K562 (cell line): ENCODE results near the gene HOXC11. TPM values are rescaled to one million over a fixed set of nuclear protein-coding genes. Genes with fewer than 3 reads are reported as not detected.

Experiments
- ATAC-seq: fragments of 200-7000 bp; cut with Tn5 transposase; 3 replicates; pipeline ENCODE4 v1.9.1; 2020; ENCODE audit warnings: moderate library complexity
- BruUV-seq: library from RNA; stranded (reverse); fragments of 400-500 nt; replicated peaks from 2 replicates; lab custom pipeline; 2021; lab: Mats Ljungman, UMichigan
- CTCF ChIA-PET: fragments of 300-600 bp; formaldehyde crosslinking; extraction: SDS; loops from one replicate; lab custom pipeline; 2021; ENCODE audit warnings: low intra/inter-chr PET ratio; lab: Yijun Ruan, JAX
- POLR2A ChIA-PET: fragments of 300-600, 350-650 bp; sonication (Branson Sonifier 250); formaldehyde crosslinking; extraction: SDS; loops from one replicate; lab custom pipeline; 2021; ENCODE audit warnings: antibody characterized with exemption, inconsistent platforms; lab: Yijun Ruan, JAX
- DNase-seq, 4 experiments: peaks; one replicate each; pipeline versions ENCODE4 v3.0.0 to v3.0.0-alpha.2; 2011 to 2018; ENCODE audit warnings: low spot score in 3 of 4, mixed read lengths in 3 of 4; ENCODE audit errors: extremely low read depth in 1 of 4
- FAIRE-seq: peaks from 2 replicates; lab custom pipeline; 2011; peaks lifted over from hg19 to GRCh38; lab: Jason Lieb, UNC
- H2AFZ ChIP-seq: 2 replicates; pipeline ENCODE4 v1.6.0; 2011; ENCODE audit warnings: low read depth, low read length, control low read depth, inconsistent platforms
- H3K27ac ChIP-seq: fragments of 200-600 bp; 3 replicates; pipeline ENCODE4 v1.8.0; 2011; ENCODE audit warnings: low read depth, mild to moderate bottlenecking, control low read depth, inconsistent platforms, low read length, moderate library complexity, mixed read lengths; ENCODE audit errors: extremely low read depth
- H3K27me3 ChIP-seq, 2 experiments: fragments of 300-600 bp in 1 of 2; 2 replicates in 1 of 2; 3 replicates in 1 of 2; pipeline versions ENCODE4 v1.6.0 to v1.8.0; 2011; ENCODE audit warnings: inconsistent platforms in 2 of 2, low read length in 2 of 2, mild to moderate bottlenecking in 1 of 2, mixed read lengths in 1 of 2, moderate library complexity in 1 of 2; ENCODE audit not compliant: control insufficient read depth in 2 of 2, insufficient read depth in 2 of 2
- H3K36me3 ChIP-seq: fragments of 300-600 bp; 3 replicates; pipeline ENCODE4 v1.8.0; 2011; ENCODE audit warnings: mild to moderate bottlenecking, low read length, inconsistent platforms; ENCODE audit not compliant: control insufficient read depth, insufficient read depth
- H3K4me1 ChIP-seq, 2 experiments: fragments of 200-600 bp in 1 of 2; replicated peaks in 1 of 2; 2 replicates in 1 of 2; 3 replicates in 1 of 2; pipeline versions ENCODE4 v1.5.1 to v1.8.0; 2011; ENCODE audit warnings: inconsistent platforms in 2 of 2, low read length in 2 of 2, mild to moderate bottlenecking in 1 of 2, mixed read lengths in 1 of 2, moderate library complexity in 1 of 2; ENCODE audit not compliant: control insufficient read depth in 2 of 2, insufficient read depth in 2 of 2
- H3K4me2 ChIP-seq: 2 replicates; pipeline ENCODE4 v1.6.1; 2011; ENCODE audit warnings: low read length, control low read depth, inconsistent platforms, mixed read lengths; ENCODE audit not compliant: insufficient read depth
- H3K4me3 ChIP-seq: fragments of 200-600 bp; sonication (generic), shearing (Covaris generic); 2 replicates; pipeline ENCODE4 v1.5.1; 2016; ENCODE audit warnings: control low read depth, inconsistent platforms
- H3K79me2 ChIP-seq: fragments of 200-600 bp; 3 replicates; pipeline ENCODE4 v1.8.0; 2011; ENCODE audit warnings: low read length, inconsistent platforms; ENCODE audit not compliant: control insufficient read depth, insufficient read depth
- H3K9ac ChIP-seq, 2 experiments: 2 replicates each; pipeline versions ENCODE4 v1.6.0 to v1.6.1; 2011; ENCODE audit warnings: low read depth in 2 of 2, low read length in 2 of 2, control low read depth in 1 of 2, inconsistent platforms in 1 of 2, mild to moderate bottlenecking in 1 of 2, mixed read lengths in 1 of 2; ENCODE audit not compliant: insufficient read depth in 1 of 2
- H3K9me1 ChIP-seq: one replicate; pipeline ENCODE4 v1.6.0; 2011; ENCODE audit warnings: inconsistent platforms, mild to moderate bottlenecking, low read length, moderate library complexity; ENCODE audit not compliant: control insufficient read depth, insufficient read depth
- H3K9me3 ChIP-seq: replicated peaks from 2 replicates; pipeline ENCODE4 v1.5.1; 2011; ENCODE audit warnings: low read depth, low read length, inconsistent platforms; ENCODE audit not compliant: control insufficient read depth, insufficient read depth
- H4K20me1 ChIP-seq: replicated peaks from 2 replicates; pipeline ENCODE4 v1.6.1; 2011; ENCODE audit warnings: low read length, inconsistent platforms, mixed read lengths; ENCODE audit not compliant: control insufficient read depth, insufficient read depth
- BRD4 ChIP-seq: fragments of 200-600 bp; sonication (generic); IDR thresholded peaks from 2 replicates; pipeline ENCODE4 v1.6.1; 2017; ENCODE audit warnings: inconsistent platforms
- KDM1A ChIP-seq, 2 experiments: fragments of 450-650 bp; IDR thresholded peaks; 2 replicates each; pipeline ENCODE4 v1.6.1; 2016; ENCODE audit warnings: mild to moderate bottlenecking in 2 of 2
- ZNF316 ChIP-seq: fragments of 450-650 bp; IDR thresholded peaks from 2 replicates; pipeline ENCODE4 v1.6.1; 2016
- WGBS: fragments of 100-300 bp; shearing (Covaris generic); methylation state at CpG from one replicate; pipeline ENCODE4 v1.1.6; 2016; ENCODE audit warnings: low coverage, mixed read lengths; ENCODE audit not compliant: insufficient coverage; ENCODE audit errors: missing lambda C conversion rate; 5-methylcytosine and 5-hydroxymethylcytosine counted together
- in situ Hi-C: fragments of 300-500 bp; cut with MboI; formaldehyde crosslinking; loops from 4 replicates; pipeline ENCODE4 v1.15.0; 2018; ENCODE audit warnings: inconsistent platforms, mixed read lengths
- intact Hi-C: fragments of 100-400 bp; cut with micrococcal nuclease; formaldehyde crosslinking; loops from 2 replicates; pipeline ENCODE4 v1.14.2; 2022
- polyA plus RNA-seq, 8 experiments: library from polyadenylated mRNA; depleted of rRNA in 4 of 8; stranded (reverse) in 5 of 8; unstranded in 3 of 8; fragments of >200 nt; fragmentation: Nextera tagmentation in 2 of 8; fragmentation: Illumina TruSeq in 1 of 8; extraction: Ambion mirVana in 2 of 8; extraction: Trizol in 1 of 8; gene quantifications; 2 replicates each; pipeline versions ENCODE4 v1.2.1 to v1.2.3, GENCODE V29; 2011 to 2014; ENCODE audit warnings: inconsistent platforms in 1 of 8, missing spikeins in 1 of 8
- total RNA-seq, 7 experiments: library from RNA; depleted of rRNA in 6 of 7; stranded (reverse); fragments of >200 nt in 6 of 7; fragmentation: Illumina TruSeq in 2 of 7; extraction: Trizol in 2 of 7; gene quantifications; 2 replicates each; pipeline versions ENCODE4 v1.2.1 to v1.2.3, GENCODE V29; 2011 to 2021; ENCODE audit warnings: low replicate concordance in 1 of 7
- TF ChIP-seq, protein P1 (sequence below): IDR thresholded peaks from 2 replicates; pipeline ENCODE4 v1.6.1; 2016; ENCODE audit warnings: missing genetic modification characterization, missing compliant biosample characterization

Gene HOXC11
- total and polyA plus RNA-seq, 9 of the 15 experiments (the other 6 are each of a cell fraction or from before 2014, with no cell fraction given), result not detected

DNA sequence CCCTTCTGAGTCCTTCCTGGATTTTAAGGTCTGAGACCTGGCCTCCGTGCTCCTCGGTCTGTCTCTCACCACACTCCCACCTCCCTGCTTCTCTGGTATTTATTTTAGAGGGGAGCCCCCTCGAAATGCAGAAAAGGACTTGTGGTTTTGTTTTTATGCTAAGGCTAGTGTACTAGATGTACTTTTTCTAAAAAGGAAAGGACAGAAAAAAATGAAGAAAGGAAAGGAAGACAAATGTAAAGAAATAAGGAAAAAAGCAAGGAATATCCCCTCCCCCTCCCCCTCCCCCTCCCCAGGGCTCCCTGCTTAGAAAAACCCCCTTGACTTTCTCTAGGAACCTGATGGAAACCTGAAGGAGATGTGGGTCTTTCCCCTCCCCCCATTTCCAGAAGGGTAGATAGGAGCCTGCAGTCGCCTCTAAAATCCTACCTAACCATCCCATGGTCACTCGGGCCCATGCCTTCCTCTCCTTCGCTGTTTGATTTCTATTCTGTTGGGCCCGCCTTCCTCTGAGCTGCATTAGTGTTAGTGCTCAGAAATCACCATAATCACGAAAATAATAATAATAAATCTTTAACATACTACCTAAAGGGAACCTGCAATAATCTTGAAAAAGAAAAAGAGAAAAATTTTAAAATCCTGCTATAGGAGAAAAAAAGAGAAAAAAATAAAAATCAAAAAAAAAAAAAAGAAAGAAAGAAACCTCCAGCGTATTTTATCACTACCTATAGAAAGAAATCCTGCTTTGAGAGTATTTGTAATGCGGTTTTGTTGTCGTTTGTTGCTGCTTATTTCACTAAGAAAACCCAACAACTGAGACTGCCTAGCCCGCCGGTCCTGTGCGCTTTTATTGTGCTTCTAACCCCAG is 39.0 kb downstream of the HOXC11 start:
- in situ Hi-C loops, result no loop called here
- no peaks in the 10 kb centered on the region for H3K27me3 ChIP-seq
- peak in 3 of 4 experiments; percentile 29 to 58 (median 55) for DNase-seq
- WGBS, result 56% methylated on average over 14 of the region's 14 CpGs
- H2AFZ ChIP-seq, result peak overlapping the region; percentile 82
- peak; percentile 68 for ATAC-seq
- FAIRE-seq, result peak; percentile 78
- POLR2A ChIA-PET, result interaction anchor here (0.5 to 1.0 kb wide), 5 partner anchors 9 to 1027 kb away, joined by 3 to 4 read pairs (median 3); no protein-coding TSS in a partner anchor
- no peaks in the 10 kb centered on the region; the same call in 1 of the 2 replicates for H4K20me1 ChIP-seq
- H3K79me2 ChIP-seq, result no peaks in the 10 kb centered on the region; the same call in 2 of the 3 replicates
- no peaks in the 10 kb centered on the region for H3K9me3 ChIP-seq
- peak in 1 of 2 experiments; percentile 71; a peak in 2 of 4 replicates for TF ChIP-seq KDM1A (IDR thresholded peaks at IDR 0.05)
- TF ChIP-seq, protein P1, sequence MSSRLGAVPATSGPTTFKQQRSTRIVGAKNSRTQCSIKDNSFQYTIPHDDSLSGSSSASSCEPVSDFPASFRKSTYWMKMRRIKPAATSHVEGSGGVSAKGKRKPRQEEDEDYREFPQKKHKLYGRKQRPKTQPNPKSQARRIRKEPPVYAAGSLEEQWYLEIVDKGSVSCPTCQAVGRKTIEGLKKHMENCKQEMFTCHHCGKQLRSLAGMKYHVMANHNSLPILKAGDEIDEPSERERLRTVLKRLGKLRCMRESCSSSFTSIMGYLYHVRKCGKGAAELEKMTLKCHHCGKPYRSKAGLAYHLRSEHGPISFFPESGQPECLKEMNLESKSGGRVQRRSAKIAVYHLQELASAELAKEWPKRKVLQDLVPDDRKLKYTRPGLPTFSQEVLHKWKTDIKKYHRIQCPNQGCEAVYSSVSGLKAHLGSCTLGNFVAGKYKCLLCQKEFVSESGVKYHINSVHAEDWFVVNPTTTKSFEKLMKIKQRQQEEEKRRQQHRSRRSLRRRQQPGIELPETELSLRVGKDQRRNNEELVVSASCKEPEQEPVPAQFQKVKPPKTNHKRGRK (tag), result peak; percentile 33; the same call in 1 of the 2 replicates
- TF ChIP-seq BRD4, result no peak
- TF ChIP-seq ZNF316, result no peak
- peak overlapping the region; percentile 12 for H3K4me3 ChIP-seq
- intact Hi-C loops, result loop anchor here (10.0 kb wide), 1 partner anchor 283 kb away; no protein-coding TSS in a partner anchor
- H3K4me1 ChIP-seq, result peaks cover 11% of the 10 kb centered on the region in 2 experiments
- no peaks in the 10 kb centered on the region for H3K36me3 ChIP-seq
- peak overlapping the region; percentile 59 for H3K27ac ChIP-seq
- H3K9me1 ChIP-seq, result no peaks in the 10 kb centered on the region
- TSS peak; percentile 35 for BruUV-seq
- H3K4me2 ChIP-seq, result peak overlapping the region; percentile 68
- CTCF ChIA-PET, result interaction anchor here (0.6 to 0.9 kb wide), 2 partner anchors 190 to 275 kb away, joined by 3 read pairs; no protein-coding TSS in a partner anchor
- peak overlapping the region; percentile 68 to 85; a peak in 3 of 4 replicates for H3K9ac ChIP-seq
